Endodermal cell (in vitro differentiated cells): Measurements from ENCODE around the gene CLVS2. TPM values are rescaled to one million over a fixed set of nuclear protein-coding genes. Genes with fewer than 3 reads are reported as not detected.

Experiments used
- DNase-seq: peaks from one replicate; pipeline ENCODE4 v3.0.0-alpha.2; 2017
- H3K27ac ChIP-seq: 2 replicates; pipeline ENCODE4 v1.5.1; 2013; ENCODE audit warnings: mild to moderate bottlenecking, low read depth, low read length, moderate library complexity
- H3K27me3 ChIP-seq: 2 replicates; pipeline ENCODE4 v1.6.1; 2013; ENCODE audit warnings: mild to moderate bottlenecking, low read length, moderate library complexity; ENCODE audit not compliant: insufficient read depth, control insufficient read depth, poor library complexity, severe bottlenecking
- H3K36me3 ChIP-seq: 2 replicates; pipeline ENCODE4 v1.7.0; 2013; ENCODE audit warnings: mild to moderate bottlenecking, low read length, moderate library complexity; ENCODE audit not compliant: control insufficient read depth, insufficient read depth
- H3K4me1 ChIP-seq: one replicate; pipeline ENCODE4 v1.7.0; 2013; ENCODE audit warnings: low read length; ENCODE audit not compliant: control insufficient read depth, insufficient read depth
- H3K4me3 ChIP-seq: 2 replicates; pipeline ENCODE4 v1.5.1; 2013; ENCODE audit warnings: mild to moderate bottlenecking, low read length, moderate library complexity
- H3K9ac ChIP-seq: 2 replicates; pipeline ENCODE4 v1.6.1; 2013; ENCODE audit warnings: mild to moderate bottlenecking, low read length, moderate library complexity; ENCODE audit not compliant: poor library complexity, severe bottlenecking; ENCODE audit errors: extremely low read depth
- H3K9me3 ChIP-seq: 2 replicates; pipeline ENCODE4 v1.6.1; 2013; ENCODE audit warnings: mild to moderate bottlenecking, low read length, moderate library complexity; ENCODE audit not compliant: control insufficient read depth
- H3K27ac Mint-ChIP-seq: 2 replicates; pipeline ENCODE4 v1.8.0; 2020; ENCODE audit warnings: mixed read lengths
- H3K27me3 Mint-ChIP-seq: 2 replicates; pipeline ENCODE4 v1.8.0; 2021; ENCODE audit warnings: mild to moderate bottlenecking, mixed read lengths; ENCODE audit not compliant: insufficient read depth
- H3K36me3 Mint-ChIP-seq: 2 replicates; pipeline ENCODE4 v1.8.0; 2020; ENCODE audit warnings: low read depth, mixed read lengths
- H3K4me1 Mint-ChIP-seq: 2 replicates; pipeline ENCODE4 v1.8.0; 2020; ENCODE audit warnings: mixed read lengths
- H3K4me3 Mint-ChIP-seq: 2 replicates; pipeline ENCODE4 v1.8.0; 2020; ENCODE audit warnings: mild to moderate bottlenecking, moderate library complexity, mixed read lengths
- H3K9me3 Mint-ChIP-seq: 2 replicates; pipeline ENCODE4 v1.8.0; 2020; ENCODE audit warnings: mild to moderate bottlenecking, mixed read lengths
- WGBS, 2 experiments: methylation state at CpG; one replicate each; pipeline versions ENCODE4 v1.1.5 to v1.1.7; 2013; ENCODE audit warnings: missing lambda C conversion rate in 2 of 2, mixed read lengths in 1 of 2; ENCODE audit not compliant: insufficient coverage in 1 of 2, insufficient read length in 1 of 2; 5-methylcytosine and 5-hydroxymethylcytosine counted together
- long read RNA-seq, 4 experiments: library from polyadenylated mRNA in 2 of 4; library from RNA in 1 of 4; library from capped mRNA in 1 of 4; stranded (forward) in 3 of 4; unstranded in 1 of 4; transcript quantifications; one replicate each; pipeline ENCODE4 v2.0.0, GENCODE V29; 2020 to 2021; ENCODE audit warnings: inconsistent platforms in 1 of 4
- polyA plus RNA-seq, 2 experiments: library from polyadenylated mRNA; stranded (reverse); fragments of 50-300 nt; gene quantifications; one replicate each; pipeline ENCODE4 v1.2.3, GENCODE V29; 2013
- total RNA-seq, 2 donors: library from RNA; stranded (reverse); fragmentation: NEBNext Ultra II Directional in 1 of 2; extraction: Animal tissue kit (Norgen Biotek cat#: 25700) in 1 of 2; gene quantifications; 2 replicates in 1 of 2; 3 replicates in 1 of 2; pipeline ENCODE4 v1.2.1, GENCODE V29; 2021
- TF ChIP-seq, protein P1 (sequence below): fragments of 200-600 bp; sonication (generic); conservative IDR thresholded peaks from 2 replicates; pipeline ENCODE4 v1.5.0; 2021; ENCODE audit warnings: antibody characterized with exemption, mild to moderate bottlenecking

Gene CLVS2, protein sequence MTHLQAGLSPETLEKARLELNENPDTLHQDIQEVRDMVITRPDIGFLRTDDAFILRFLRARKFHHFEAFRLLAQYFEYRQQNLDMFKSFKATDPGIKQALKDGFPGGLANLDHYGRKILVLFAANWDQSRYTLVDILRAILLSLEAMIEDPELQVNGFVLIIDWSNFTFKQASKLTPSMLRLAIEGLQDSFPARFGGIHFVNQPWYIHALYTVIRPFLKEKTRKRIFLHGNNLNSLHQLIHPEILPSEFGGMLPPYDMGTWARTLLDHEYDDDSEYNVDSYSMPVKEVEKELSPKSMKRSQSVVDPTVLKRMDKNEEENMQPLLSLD
- 10 to 100 TPM; 38.9 to 48.1 TPM for total RNA-seq
- 6.1 TPM for polyA plus RNA-seq (2013, experiment 1 of 2)
- 6.6 TPM for polyA plus RNA-seq (2013, experiment 2 of 2)
- long read RNA-seq, experiment 1, full-length matches to known transcripts = 2 of 17 reads
- long read RNA-seq, experiment 1, partial matches to known transcripts = 3 of 17 reads
- long read RNA-seq, experiment 1, other reads (novel, unspliced or antisense) = 12 of 17 reads
- long read RNA-seq, experiment 2, full-length matches to known transcripts = 29 of 62 reads
- long read RNA-seq, experiment 2, partial matches to known transcripts = 21 of 62 reads
- long read RNA-seq, experiment 2, other reads (novel, unspliced or antisense) = 12 of 62 reads
- long read RNA-seq, experiment 3, full-length matches to known transcripts = 73 of 109 reads
- long read RNA-seq, experiment 3, partial matches to known transcripts = 23 of 109 reads
- long read RNA-seq, experiment 3, other reads (novel, unspliced or antisense) = 13 of 109 reads
- long read RNA-seq, experiment 4, full-length matches to known transcripts = 1 of 10 reads
- long read RNA-seq, experiment 4, partial matches to known transcripts = 7 of 10 reads
- long read RNA-seq, experiment 4, other reads (novel, unspliced or antisense) = 2 of 10 reads

DNA sequence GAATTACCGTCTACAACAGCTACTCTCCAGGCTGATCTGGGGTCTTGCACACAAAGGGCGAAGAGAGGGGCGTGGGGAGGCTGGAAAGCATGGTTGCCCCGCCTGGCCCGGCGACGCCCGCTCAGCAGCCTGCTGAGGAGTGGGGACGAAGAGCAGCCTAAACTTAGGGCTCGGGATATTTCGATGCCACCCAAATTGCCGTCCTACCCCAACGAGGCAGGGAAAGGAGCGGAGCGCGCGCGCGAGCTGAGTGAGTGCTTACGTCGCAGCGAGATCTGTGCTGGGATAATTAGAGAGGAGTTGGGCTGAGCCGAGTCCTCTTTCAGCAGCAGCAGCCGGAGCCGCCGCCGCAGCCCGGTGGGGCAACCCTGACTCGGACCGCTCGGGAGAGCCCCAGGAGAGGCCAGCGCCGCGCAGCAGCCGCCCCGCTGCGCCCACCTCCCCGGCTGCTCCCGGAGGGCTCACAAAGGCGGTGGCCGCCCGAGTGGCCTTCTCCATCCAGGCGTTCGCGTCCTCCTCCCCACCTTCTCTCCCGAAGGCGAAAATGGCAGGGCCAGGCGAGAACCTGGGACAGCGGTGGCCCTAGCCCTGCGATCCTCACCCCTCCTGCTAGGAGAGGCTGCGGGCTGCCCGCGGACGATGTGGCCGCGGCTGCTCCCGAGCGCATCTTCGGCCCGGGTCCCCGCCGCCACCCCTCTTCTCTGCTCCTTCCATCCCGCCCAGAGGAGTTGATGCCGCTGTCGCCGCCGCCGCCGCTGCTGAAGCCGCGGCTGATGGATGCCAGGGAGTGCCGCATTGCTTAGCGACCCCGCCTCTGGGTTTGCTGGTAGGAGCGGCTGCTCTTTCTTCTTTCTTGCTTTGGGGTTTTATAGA lies at the start of gene CLVS2:
Gene CLVS2, plus strand, starts transcription at position 315 of the 873 bp plus-strand sequence. CDS start 1,543 bp downstream, outside the sequence.
- peaks cover 2% of the 10 kb centered on the region for H3K36me3 Mint-ChIP-seq
- TF ChIP-seq, protein P1, sequence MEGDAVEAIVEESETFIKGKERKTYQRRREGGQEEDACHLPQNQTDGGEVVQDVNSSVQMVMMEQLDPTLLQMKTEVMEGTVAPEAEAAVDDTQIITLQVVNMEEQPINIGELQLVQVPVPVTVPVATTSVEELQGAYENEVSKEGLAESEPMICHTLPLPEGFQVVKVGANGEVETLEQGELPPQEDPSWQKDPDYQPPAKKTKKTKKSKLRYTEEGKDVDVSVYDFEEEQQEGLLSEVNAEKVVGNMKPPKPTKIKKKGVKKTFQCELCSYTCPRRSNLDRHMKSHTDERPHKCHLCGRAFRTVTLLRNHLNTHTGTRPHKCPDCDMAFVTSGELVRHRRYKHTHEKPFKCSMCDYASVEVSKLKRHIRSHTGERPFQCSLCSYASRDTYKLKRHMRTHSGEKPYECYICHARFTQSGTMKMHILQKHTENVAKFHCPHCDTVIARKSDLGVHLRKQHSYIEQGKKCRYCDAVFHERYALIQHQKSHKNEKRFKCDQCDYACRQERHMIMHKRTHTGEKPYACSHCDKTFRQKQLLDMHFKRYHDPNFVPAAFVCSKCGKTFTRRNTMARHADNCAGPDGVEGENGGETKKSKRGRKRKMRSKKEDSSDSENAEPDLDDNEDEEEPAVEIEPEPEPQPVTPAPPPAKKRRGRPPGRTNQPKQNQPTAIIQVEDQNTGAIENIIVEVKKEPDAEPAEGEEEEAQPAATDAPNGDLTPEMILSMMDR = no peak
- peak within 1 kb of the TSS; percentile 90 for H3K27ac Mint-ChIP-seq

DNA sequence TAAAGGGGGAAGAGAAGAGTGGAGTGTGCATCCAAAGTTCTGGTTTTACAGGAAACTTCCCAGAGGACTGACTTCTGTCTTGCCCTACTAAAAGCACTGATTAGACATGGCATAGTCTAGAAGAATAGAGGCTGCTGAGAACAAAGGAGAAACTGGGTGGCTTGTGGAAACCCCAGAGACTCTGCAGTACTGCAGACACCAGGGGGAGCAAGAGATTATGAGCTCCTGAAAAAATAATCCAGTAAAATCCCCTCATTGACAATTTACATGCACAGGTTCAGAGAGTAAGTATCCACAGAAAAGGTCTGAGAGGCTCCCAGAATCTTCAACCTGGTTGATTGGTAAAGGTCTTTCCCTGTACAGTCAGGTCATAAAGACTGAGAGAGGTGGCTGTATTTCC lies 48.7 kb upstream of the CLVS2 start:
- Mint-ChIP-seq H3K9me3 (peaks cover 18% of the 10 kb centered on the region), H3K4me3 (no peak overlapping the region), H3K27me3 (no peaks in the 10 kb centered on the region), H3K36me3 (peaks cover 5% of the 10 kb centered on the region), H3K4me1 (peaks cover 11% of the 10 kb centered on the region), H3K27ac (no peak overlapping the region)
- Histone ChIP-seq H3K9me3 (peaks cover 41% of the 10 kb centered on the region), H3K36me3 (no peaks in the 10 kb centered on the region), H3K27ac (no peak overlapping the region), H3K4me1 (no peaks in the 10 kb centered on the region), H3K9ac (no peak overlapping the region), H3K27me3 (no peaks in the 10 kb centered on the region), H3K4me3 (no peak overlapping the region)
- TF ChIP-seq, protein P1 = peak; percentile 82
- peak; percentile 78 for DNase-seq

More for the DNA sequence above, at the start of gene CLVS2:
- Histone ChIP-seq H3K27me3 (no peaks in the 10 kb centered on the region), H3K9me3 (no peaks in the 10 kb centered on the region), H3K4me3 (peak within 1 kb of the TSS; percentile 88), H3K4me1 (no peaks in the 10 kb centered on the region), H3K9ac (peak within 1 kb of the TSS; percentile 75), H3K36me3 (no peaks in the 10 kb centered on the region), H3K27ac (peak within 1 kb of the TSS; percentile 68)
- H3K4me1 Mint-ChIP-seq = peaks cover 25% of the 10 kb centered on the region
- DNase-seq = peak; percentile 88
- H3K4me3 Mint-ChIP-seq = peak within 1 kb of the TSS; percentile 82
- peaks cover 43% of the 10 kb centered on the region for H3K27me3 Mint-ChIP-seq
- no peaks in the 10 kb centered on the region for H3K9me3 Mint-ChIP-seq
- 0 to 1% methylated on average over 35 to 74 of the region's 75 CpGs for WGBS, 2 experiments

DNA sequence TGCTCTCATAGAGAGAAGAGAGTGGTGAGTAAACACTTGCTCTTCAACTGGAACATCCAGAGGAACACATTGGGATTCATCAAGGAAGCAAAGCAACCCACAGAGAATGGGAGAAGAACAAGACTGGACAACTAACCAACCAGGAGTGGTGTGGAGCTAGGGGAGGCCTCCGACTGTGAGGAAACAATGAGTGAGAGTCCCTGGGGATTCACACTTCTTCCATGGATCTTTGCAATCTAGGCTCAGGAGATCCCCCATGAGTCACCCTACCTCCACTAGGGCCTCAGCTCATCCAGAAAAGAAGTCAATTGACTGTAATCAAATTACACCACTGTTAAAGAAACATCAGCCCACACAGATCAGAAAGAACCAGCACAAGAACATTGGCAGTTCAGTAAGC lies 42.3 kb upstream of the CLVS2 start:
- Histone ChIP-seq H3K9me3 (peaks cover 67% of the 10 kb centered on the region), H3K4me3 (peak overlapping the region; percentile 59), H3K9ac (no peak overlapping the region), H3K36me3 (no peaks in the 10 kb centered on the region), H3K4me1 (no peaks in the 10 kb centered on the region), H3K27ac (no peak overlapping the region), H3K27me3 (no peaks in the 10 kb centered on the region)
- TF ChIP-seq, protein P1 = no peak
- DNase-seq = peak; percentile 74
- peaks cover 10% of the 10 kb centered on the region for H3K36me3 Mint-ChIP-seq
- H3K4me3 Mint-ChIP-seq = no peak overlapping the region
- H3K9me3 Mint-ChIP-seq = peaks cover 50% of the 10 kb centered on the region
- H3K4me1 Mint-ChIP-seq = peaks cover 4% of the 10 kb centered on the region
- no peaks in the 10 kb centered on the region for H3K27me3 Mint-ChIP-seq
- WGBS, 2 experiments = 60 to 80% methylated on average over 1 of the region's 1 CpG
- H3K27ac Mint-ChIP-seq = no peak overlapping the region
